GM12875 (cell line): ENCODE measurements around the gene TANGO6.
A peak's percentile ranks its signal among the peaks of the same experiment; 100 is the strongest.

Experiments
- H3K4me3 ChIP-seq: one replicate; pipeline ENCODE4 v1.5.1; 2011; ENCODE audit warnings: low read depth, low read length, control low read depth
- TF ChIP-seq, protein P1 (sequence below): IDR thresholded peaks from 2 replicates; pipeline ENCODE4 v1.5.1; 2011; ENCODE audit warnings: low read depth, mild to moderate bottlenecking, control low read depth, inconsistent platforms, low read length, moderate library complexity, borderline replicate concordance; ENCODE audit not compliant: insufficient read depth

TANGO6 gene

DNA sequence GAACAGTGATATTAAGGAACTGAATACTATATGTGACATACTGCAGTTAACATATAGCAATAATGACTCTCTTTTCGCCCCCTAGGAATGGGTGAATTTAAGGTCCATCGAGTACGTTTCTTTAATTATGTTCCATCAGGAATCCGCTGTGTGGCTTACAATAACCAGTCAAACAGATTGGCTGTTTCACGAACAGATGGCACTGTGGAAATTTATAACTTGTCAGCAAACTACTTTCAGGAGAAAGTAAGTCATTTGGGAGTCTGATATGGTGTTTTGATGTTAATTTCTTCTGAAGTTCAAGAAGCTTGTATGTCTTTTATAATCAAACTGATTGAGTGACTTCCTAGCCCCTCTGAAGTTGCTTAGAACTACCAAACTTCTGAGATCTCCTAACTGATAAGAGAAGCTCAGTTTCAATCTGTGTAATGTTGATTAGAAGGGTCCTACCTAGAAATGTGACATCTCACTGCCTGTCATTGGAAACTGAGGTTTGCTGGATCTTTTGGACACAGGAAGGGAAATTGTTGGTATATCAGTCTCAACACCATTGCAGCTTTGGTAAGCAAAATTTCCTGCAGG is 290.1 kb downstream of the TANGO6 start:
- peak overlapping the region; percentile 90 for H3K4me3 ChIP-seq
- TF ChIP-seq, protein P1, sequence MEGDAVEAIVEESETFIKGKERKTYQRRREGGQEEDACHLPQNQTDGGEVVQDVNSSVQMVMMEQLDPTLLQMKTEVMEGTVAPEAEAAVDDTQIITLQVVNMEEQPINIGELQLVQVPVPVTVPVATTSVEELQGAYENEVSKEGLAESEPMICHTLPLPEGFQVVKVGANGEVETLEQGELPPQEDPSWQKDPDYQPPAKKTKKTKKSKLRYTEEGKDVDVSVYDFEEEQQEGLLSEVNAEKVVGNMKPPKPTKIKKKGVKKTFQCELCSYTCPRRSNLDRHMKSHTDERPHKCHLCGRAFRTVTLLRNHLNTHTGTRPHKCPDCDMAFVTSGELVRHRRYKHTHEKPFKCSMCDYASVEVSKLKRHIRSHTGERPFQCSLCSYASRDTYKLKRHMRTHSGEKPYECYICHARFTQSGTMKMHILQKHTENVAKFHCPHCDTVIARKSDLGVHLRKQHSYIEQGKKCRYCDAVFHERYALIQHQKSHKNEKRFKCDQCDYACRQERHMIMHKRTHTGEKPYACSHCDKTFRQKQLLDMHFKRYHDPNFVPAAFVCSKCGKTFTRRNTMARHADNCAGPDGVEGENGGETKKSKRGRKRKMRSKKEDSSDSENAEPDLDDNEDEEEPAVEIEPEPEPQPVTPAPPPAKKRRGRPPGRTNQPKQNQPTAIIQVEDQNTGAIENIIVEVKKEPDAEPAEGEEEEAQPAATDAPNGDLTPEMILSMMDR, result no peak
